Measurements from ENCODE around the gene DUSP6. TPM values are rescaled to one million over a fixed set of nuclear protein-coding genes. Genes with fewer than 3 reads are reported as not detected.

The DUSP6 gene
- 191 and 216 TPM in 2 replicates for total RNA-seq

- peak; percentile 95 for DNase-seq (ENCODE audit: extremely low read depth, low read depth, low spot score)
These were observed at the start of gene DUSP6 for GRCh38 chr12:89352492-89353187. Gene DUSP6, minus strand, starts transcription at chr12:89352501. Its CDS starts 462 bp downstream, at chr12:89352039.

- no peak for DNase-seq (ENCODE audit: extremely low read depth, low read depth, low spot score)
These were observed 49.2 kb upstream of the DUSP6 start for GRCh38 chr12:89401433-89402058.

DNA sequence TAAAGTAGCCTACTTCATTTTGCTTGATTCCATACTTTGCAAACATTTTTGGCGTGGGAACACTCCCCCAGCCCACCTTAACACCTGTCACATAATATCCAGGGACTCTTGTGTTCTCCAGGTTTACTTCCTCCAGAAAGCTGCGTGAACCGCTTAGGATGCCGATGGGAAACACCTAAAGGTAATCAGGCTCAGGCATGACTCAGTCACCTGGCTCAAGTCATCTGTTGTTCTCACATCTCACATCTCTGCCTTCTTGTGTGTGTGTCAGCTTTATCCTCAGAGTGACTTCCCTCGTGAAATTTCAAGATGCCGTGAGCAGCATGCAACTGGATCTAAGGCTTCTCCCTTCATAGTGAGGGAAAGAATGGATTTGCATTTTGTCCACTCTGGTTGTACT lies 48.1 kb upstream of the DUSP6 start:
- no peak for DNase-seq (ENCODE audit: extremely low read depth, low read depth, low spot score)

- no peak for DNase-seq (ENCODE audit: extremely low read depth, low read depth, low spot score)
These were observed 43.4 kb upstream of the DUSP6 start for GRCh38 chr12:89395712-89396111.

GRCh38 chr12:89393551-89394121 lies 41.3 kb upstream of the DUSP6 start:
- no peak for DNase-seq (ENCODE audit: extremely low read depth, low read depth, low spot score)

- DNase-seq (ENCODE audit: extremely low read depth, low read depth, low spot score), result no peak
These were observed 40.1 kb upstream of the DUSP6 start for GRCh38 chr12:89392391-89392790.

- no peak for DNase-seq (ENCODE audit: extremely low read depth, low read depth, low spot score)
These were observed 39.5 kb upstream of the DUSP6 start for GRCh38 chr12:89391726-89392336.

DNA sequence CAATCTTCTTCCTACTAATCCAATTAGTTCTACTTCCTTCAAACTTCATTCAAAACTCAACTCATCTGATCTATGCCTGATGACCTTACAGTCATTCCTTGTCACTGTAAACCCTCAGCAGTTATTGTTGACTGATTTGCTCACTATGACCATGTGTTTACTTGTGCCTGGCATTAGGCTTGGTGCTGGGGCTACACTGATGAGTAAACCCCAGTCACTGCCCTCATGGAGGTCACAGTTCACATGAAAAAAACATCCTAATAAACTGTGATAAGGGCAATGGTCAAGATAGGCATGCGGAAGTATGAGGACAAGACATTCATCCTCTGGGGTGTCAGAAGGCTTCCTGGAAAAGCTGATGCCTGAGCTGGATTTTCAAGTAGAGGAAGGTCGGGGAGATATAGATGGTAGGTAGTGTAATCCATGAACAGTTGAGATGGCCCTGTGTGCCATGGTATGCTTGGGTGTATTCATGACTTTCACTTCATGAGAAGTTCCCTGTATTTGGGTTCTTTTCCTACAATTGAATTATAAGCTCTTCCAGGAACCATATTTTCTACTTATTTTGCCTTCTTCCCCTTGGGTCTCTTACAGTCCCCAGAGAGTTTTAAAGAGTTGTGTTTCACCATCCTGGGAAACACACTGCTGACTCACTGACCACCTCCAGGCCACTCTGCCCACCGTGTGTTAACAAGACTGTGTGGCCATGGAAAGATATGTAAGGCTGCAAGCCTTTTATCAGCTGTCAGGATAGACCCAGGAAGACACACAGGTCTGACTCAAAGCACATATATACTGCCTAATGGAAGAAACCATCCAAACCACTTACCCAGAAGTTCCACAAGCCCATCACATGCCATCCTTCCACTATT lies 38.7 kb upstream of the DUSP6 start:
- no peak for DNase-seq (ENCODE audit: extremely low read depth, low read depth, low spot score)

DNA sequence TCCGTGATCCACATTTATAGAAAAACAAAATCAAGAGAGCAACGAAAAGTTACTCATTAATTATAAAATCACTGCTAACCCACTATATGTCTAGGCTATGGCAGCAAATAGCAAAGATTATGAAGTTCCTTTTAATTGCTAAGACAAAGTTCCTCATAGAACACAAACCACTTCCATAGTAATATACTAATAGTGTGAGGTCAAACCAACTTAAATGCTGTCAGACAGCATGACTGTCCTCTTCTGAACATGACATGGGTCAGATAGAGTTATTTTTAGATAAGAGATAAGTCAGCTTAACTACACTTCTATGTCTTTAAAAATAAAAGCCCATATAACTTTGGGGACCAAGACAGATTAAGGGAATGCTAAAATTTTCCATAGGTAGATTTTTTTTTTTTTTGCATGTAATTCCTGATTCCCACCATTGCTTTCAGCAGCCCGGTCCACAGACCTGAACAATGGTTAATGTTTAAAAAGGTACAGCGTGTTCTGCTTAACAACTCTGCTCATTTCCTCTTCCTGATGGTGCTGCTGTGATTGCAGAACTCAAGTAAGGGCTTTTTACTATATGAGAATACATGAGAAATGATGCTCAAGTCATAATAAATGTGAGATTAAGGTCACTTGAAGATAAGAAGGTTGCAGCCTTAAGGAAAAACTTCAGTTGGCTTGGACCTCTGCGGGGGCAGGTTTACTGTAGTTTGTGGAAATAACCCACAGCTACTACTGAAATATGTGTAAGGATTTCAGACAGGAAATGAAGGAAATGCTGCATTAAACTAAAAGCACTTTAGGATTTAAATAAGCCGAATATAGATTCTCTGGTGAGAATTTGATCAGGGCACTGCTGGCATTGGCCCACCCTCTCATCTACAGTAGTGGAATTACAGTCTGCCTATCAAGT lies 37.7 kb upstream of the DUSP6 start:
- DNase-seq (ENCODE audit: extremely low read depth, low read depth, low spot score), result no peak

DNA sequence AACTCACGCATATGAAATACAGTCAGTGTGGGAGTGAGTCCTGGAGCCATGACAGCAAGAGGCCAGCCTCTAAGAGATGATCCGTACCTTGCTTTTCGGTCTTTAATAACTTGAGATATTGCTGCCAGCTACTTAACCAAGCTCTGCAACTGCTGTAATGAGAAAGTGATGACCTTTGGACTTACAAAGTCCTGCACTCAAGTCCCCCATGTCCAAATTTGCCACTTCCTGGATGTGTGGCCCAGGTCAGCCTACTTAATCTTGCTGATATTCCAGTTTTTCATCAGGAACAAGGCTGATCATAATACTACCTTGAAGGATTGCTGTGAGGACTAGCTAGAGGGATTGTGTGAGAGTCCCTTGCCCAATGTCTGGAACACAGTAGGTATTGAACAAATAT lies 33.8 kb upstream of the DUSP6 start:
- no peak for DNase-seq (ENCODE audit: extremely low read depth, low read depth, low spot score)

- DNase-seq (ENCODE audit: extremely low read depth, low read depth, low spot score), result no peak
These were observed 32.5 kb upstream of the DUSP6 start for GRCh38 chr12:89384807-89385206.

GRCh38 chr12:89384050-89384758 lies 31.9 kb upstream of the DUSP6 start:
- no peak for DNase-seq (ENCODE audit: extremely low read depth, low read depth, low spot score)

DNA sequence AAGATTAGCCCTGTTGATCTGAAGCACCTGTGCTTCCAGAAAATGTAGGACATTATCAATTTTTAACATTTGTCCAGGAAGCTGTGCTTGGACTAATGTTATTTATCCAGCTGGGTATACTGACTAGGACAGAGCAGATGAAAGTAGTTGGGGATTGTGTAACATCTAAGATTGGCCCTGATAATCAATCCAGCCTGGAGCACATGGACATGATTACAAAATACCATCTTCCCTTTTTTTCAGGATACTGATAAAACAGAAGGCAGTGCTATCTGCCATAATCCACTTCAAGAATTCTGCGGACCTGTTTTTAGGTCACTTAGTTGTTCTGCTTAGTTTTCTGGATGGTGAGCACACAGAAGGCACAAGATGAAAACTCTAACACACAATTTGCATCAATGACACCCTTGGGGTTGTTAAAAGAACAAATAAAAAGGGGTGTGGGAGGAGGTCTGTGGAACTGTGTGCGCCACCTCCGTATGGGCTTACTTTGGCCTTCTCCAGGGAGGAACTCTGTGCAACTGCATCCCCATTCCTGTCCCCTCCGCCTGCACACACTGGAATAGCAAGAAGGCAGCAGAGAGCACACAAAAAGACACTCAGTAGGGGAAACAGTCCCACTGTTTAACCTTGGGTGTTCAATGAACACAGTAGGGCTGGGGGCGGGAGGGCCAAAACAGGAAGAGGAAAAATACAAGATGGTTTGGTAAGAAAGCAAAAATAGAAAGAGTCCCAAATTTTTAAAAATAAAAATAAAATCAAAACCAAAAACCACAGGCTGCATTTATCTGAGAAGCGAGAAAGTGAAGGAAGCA lies 31.1 kb upstream of the DUSP6 start:
- DNase-seq (ENCODE audit: extremely low read depth, low read depth, low spot score), result no peak

GRCh38 chr12:89382328-89382727 lies 30.0 kb upstream of the DUSP6 start:
- no peak for DNase-seq (ENCODE audit: extremely low read depth, low read depth, low spot score)

- DNase-seq (ENCODE audit: extremely low read depth, low read depth, low spot score), result no peak
These were observed 27.7 kb upstream of the DUSP6 start for GRCh38 chr12:89379839-89380467.

GRCh38 chr12:89379148-89379838 lies 27.0 kb upstream of the DUSP6 start:
- no peak for DNase-seq (ENCODE audit: extremely low read depth, low read depth, low spot score)

- no peak for DNase-seq (ENCODE audit: extremely low read depth, low read depth, low spot score)
These were observed 24.5 kb upstream of the DUSP6 start for GRCh38 chr12:89376844-89377243.

Data from glomerular endothelial cell (primary cell).